Glomerular visceral epithelial cell (primary cell): Measurements from ENCODE around the gene CYRIA.

ENCODE experiments used
- DNase-seq: peaks from one replicate; pipeline ENCODE4 v3.0.0-alpha.2; 2016; ENCODE audit errors: extremely low spot score

The CYRIA gene

GRCh38 chr2:16669388-16669787 is 3.8 kb upstream of the CYRIA start:
- DNase-seq, result no peak

DNA sequence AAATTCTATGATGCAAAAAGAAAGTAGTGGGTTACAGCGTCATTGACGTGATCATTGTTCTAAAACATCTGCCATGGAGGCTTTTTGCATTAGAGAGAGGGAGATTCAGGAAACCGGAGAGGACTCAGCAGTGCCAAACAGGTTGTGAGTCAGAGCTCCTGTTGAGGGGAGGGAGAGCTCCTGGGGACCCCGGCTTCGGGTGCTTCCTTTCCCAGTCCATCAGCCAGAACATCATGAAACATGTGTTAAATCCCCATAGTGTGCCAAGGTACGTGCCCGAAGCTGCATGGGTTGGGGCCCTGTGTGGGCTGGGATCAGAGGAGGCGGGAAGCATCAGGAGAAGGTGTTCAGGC is 791 bp upstream of the CYRIA start:
- no peak for DNase-seq

GRCh38 chr2:16664809-16665747 is 556 bp downstream of the CYRIA start:
- no peak for DNase-seq

DNA sequence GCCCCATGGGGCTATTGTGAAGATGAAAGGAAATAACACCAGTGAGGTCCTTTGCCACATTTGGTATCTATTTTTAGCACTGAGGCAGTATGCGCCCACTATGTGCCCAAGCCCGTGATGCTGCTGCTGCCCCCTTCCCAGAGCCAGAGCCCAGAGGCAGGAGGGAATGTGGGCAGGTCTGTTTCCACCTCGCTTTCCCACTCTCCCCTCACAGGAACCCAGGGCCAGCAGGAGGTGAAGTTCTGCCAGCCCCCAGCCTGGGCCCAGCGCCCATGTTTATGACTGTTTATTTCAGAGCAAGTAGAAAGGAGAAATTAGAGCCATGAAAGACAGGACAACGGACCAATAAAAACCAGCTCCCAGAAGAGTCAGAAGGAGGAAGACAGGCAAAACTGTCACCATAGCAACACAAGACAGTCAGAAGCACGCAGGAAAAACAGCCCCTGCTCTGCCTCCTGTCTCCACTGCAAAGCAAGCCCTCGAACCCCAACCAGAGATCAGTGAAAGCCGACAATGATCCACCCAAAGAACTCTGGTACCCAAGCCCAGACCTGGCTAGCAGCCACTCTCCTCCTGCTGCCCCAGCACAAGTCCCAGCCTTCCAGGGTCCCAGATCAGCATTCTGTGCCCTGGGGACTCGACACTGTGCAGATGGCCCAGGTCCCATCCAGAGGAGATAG is 1.4 kb downstream of the CYRIA start:
- DNase-seq, result peak; percentile 50

DNA sequence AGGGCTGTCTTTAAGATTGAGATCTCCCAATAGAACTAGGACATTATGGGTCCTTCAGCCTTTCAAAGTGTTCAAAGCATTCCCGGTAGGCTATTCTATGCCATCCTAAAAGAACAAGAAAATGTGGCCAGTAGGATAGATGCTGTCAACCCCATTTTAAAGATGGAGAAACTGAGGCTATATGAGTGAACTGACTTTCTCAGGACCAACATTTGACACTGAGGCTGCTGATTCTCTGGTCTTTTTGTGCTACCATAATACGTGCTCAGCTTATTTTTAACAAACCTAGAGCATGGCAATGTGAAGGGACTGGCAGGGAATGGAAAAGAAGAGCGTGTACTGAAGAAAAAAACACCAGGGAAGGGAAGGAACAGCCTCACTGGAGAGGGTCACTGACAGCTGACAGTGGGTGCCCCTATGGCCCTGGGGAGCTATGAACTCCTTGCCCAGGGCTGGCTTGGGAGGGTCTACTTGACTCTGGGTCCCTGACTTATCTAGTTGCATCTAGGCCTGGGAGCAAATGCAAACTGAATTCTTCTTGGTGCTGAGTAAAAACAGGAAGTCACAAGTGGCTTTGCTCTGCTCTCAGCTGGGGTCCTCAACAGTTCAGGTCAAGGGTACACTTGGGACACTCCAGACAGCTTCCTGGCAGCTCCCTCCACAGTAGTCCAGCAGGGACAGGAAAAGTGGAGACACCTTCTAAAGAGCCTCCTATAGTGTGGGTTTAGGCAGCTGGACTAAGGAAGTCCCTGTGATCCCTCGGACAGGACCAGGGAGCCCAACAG is 2.3 kb downstream of the CYRIA start:
- no peak for DNase-seq

GRCh38 chr2:16661936-16662839 is 3.4 kb downstream of the CYRIA start:
- peak; percentile 86 for DNase-seq

GRCh38 chr2:16661526-16661925 is 4.1 kb downstream of the CYRIA start:
- DNase-seq, result no peak

- no peak for DNase-seq
Measured at GRCh38 chr2:16660556-16660955, 5.1 kb downstream of the CYRIA start.

DNA sequence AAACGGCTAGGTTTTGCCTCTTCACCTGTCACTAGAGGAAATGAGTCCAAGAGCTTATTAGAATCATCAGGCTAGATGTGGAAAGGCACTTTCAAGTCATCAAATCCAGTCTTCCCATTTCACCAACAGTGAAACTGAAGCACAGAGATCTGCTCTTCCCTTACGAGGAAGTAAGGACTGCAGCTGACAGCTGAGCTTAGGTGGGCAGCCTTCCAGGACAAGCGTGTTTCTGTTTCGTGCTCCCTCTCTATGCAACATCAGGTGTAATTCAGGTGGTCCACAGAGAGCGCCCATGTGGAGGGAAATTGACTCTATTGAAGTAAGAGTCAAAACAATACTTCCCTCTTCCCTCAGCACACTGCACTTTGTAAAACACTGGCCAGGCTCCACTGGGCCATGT is 5.5 kb downstream of the CYRIA start:
- no peak for DNase-seq

GRCh38 chr2:16658076-16658739 is 7.4 kb downstream of the CYRIA start:
- DNase-seq, result no peak

- no peak for DNase-seq
Measured at GRCh38 chr2:16657671-16658070, 8.0 kb downstream of the CYRIA start.

DNA sequence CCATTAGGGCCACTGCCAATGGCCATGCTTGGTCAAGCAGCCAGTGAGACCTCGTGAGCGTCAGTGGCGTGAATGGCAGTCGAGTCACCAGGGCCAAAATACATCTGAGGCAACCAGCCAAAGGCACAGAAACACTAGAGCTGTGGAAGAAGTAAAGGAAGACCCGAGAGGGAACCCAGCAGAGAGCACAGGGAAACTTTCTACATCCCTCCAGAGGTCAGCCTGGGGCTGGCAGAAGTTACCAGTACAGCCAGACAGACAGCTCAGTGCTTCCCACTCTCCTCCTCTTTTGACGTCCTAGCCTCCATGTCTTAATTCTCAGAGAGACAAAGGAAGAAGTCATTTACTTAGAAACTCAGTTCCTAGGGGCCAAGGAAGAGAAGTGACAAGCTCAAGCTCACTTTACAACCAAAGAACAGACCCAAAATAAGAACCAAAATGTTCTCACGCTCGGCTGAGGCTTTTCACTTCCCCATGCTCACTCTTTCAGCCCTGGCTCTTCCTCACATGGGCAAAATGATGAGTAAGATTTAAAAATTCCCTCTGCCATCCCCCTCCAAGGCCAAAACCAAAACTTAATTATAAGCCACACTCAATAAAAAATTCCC is 8.7 kb downstream of the CYRIA start:
- DNase-seq, result peak; percentile 45

GRCh38 chr2:16655905-16656642 is 9.6 kb downstream of the CYRIA start:
- no peak for DNase-seq

- no peak for DNase-seq
Measured at GRCh38 chr2:16655445-16655837, 10.2 kb downstream of the CYRIA start.

GRCh38 chr2:16654833-16655444 is 10.7 kb downstream of the CYRIA start:
- DNase-seq, result no peak

- DNase-seq, result no peak
Measured at GRCh38 chr2:16653799-16654198, 11.8 kb downstream of the CYRIA start.

DNA sequence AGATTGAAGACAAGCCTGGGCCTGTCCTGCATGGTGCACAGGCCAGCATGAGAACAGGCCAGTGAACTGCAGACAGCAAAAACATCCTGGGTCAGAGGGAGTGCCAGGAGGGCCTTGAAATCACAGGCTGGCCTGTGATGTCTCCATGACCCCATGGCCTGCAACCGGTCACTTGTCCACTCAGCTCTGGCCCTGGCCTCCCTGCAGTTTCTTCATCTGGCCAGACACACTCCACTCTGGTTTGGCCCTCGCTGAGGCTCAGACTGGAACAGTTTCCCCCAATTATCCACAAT is 12.6 kb downstream of the CYRIA start:
- peak; percentile 22 for DNase-seq

DNA sequence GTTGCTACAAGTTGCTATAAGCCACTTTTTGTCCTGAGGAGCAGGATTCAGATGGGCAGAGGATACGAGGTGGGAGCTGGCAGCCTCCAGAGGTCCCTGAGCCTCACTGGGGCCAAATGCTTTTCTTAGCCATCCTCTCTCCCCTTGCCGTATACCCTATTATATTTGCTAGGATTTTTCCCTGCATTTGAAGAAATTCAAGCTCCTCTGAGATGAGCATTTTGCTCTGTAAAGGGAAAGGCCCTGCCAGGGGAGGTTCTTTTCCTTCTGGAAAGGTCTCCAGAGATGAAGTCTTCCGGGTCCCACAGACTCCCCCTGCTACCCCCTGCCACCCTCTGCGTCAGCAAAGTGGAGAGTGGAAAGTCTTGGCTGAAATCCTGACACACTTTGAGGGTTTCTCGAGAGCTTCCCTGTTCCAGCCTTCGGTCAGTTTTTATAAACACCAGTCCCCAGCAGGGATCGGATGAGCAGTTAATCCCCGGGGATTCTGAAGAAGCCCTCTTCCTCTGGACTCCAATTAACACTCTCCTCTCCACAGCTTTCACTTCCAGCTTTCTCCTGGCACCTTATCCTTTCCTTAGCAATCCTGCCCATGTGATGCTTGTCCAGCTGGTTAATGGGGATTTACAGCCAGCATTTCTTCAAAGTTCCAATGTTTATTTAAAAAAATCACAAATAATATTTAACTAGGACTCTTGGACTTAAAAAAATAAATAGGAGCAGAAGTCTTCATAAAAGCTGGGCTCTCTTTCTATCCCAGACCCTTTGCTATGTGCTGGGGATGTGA is 13.1 kb downstream of the CYRIA start:
- peak; percentile 30 for DNase-seq
